ENCODE results near the gene BLVRB.

The BLVRB gene

GRCh38 chr19:40444000-40444824 lies 21.3 kb downstream of the BLVRB start, which contains the start of gene SERTAD3:
Gene SERTAD3, minus strand, starts transcription at chr19:40444335. Its CDS starts 2,255 bp downstream, at chr19:40442080.
- H3K4me3 ChIP-seq (replicated peaks; ENCODE audit: low read depth, low read length), result peak within 1 kb of the TSS; percentile 95
- no peak for TF ChIP-seq CTCF (IDR thresholded peaks at IDR 0.05; ENCODE audit: low read depth, low read length, missing control alignments)
- DNase-seq (ENCODE audit: extremely low read depth, low read depth), result no peak

- no peak for TF ChIP-seq CTCF (IDR thresholded peaks at IDR 0.05; ENCODE audit: low read depth, low read length, missing control alignments)
- H3K4me3 ChIP-seq (replicated peaks; ENCODE audit: low read depth, low read length), result peak overlapping the region; percentile 95
- peak; percentile 99 for DNase-seq (ENCODE audit: extremely low read depth, low read depth)
Measured at GRCh38 chr19:40443131-40443999, 22.2 kb downstream of the BLVRB start.

- no peak for TF ChIP-seq CTCF (IDR thresholded peaks at IDR 0.05; ENCODE audit: low read depth, low read length, missing control alignments)
- H3K4me3 ChIP-seq (replicated peaks; ENCODE audit: low read depth, low read length), result peak overlapping the region; percentile 95
- no peak for DNase-seq (ENCODE audit: extremely low read depth, low read depth)
Measured at GRCh38 chr19:40442328-40443130, 23.0 kb downstream of the BLVRB start.

GRCh38 chr19:40441719-40442253 lies 23.8 kb downstream of the BLVRB start:
- no peak for TF ChIP-seq CTCF (IDR thresholded peaks at IDR 0.05; ENCODE audit: low read depth, low read length, missing control alignments)
- peak overlapping the region; percentile 95 for H3K4me3 ChIP-seq (replicated peaks; ENCODE audit: low read depth, low read length)
- no peak for DNase-seq (ENCODE audit: extremely low read depth, low read depth)

DNA sequence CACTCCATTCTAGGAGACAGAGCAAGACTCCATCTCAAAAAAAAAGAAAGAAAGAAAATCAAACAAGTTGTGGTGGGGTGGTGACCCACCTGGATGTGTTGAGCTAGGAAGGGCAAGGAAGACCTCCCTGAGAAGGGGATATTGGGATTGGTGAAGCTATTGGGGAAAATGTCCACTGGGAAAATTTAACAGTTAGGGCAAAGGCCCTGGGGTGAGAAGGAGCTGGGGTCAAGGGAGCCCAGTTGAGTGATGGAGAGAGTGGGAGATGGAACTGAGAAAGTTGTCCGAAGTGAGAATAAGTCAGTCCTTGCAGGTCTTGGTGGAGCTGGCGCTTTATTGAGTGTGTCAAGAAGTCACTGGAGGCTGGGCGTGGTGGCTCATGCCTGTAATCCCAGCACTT lies 27.3 kb downstream of the BLVRB start:
- H3K4me3 ChIP-seq (replicated peaks; ENCODE audit: low read depth, low read length), result no peak overlapping the region
- no peak for TF ChIP-seq CTCF (IDR thresholded peaks at IDR 0.05; ENCODE audit: low read depth, low read length, missing control alignments)
- DNase-seq (ENCODE audit: extremely low read depth, low read depth), result no peak

Data from HFF-Myc (cell line).